Uterus (tissue), 4 donors: ENCODE data around the gene STX2. TPM values are rescaled to one million over a fixed set of nuclear protein-coding genes. Genes with fewer than 3 reads are reported as not detected.
"Not testable (repeated sequence)": the region's sequence is repeated elsewhere in the genome, so short reads cannot be mapped to it uniquely, and the experiment has no call there.

Experiments used
- DNase-seq, 2 donors: peaks; one replicate each; pipeline ENCODE4 v3.0.0-alpha.2; 2019 to 2020
- H3K27ac ChIP-seq, 2 donors: fragments of 200-600 bp; sonication (generic); 1 replicate in 1 of 2; 2 replicates in 1 of 2; pipeline ENCODE4 v1.5.1; 2016 to 2018
- H3K27me3 ChIP-seq, 2 donors: fragments of 200-600 bp; sonication (generic); one replicate each; pipeline ENCODE4 v1.5.1; 2018 to 2019; ENCODE audit warnings: control low read depth in 1 of 2
- H3K36me3 ChIP-seq, 2 donors: fragments of 200-600 bp; sonication (generic); one replicate each; pipeline ENCODE4 v1.5.1; 2019; ENCODE audit warnings: control low read depth in 1 of 2
- H3K4me1 ChIP-seq, 2 donors: fragments of 200-600 bp; sonication (generic); one replicate each; pipeline ENCODE4 v1.5.1; 2018 to 2019; ENCODE audit warnings: control low read depth in 1 of 2
- H3K4me3 ChIP-seq, 2 donors: fragments of 200-600 bp; sonication (generic); 1 replicate in 1 of 2; 2 replicates in 1 of 2; pipeline ENCODE4 v1.5.1; 2018 to 2019; ENCODE audit warnings: mild to moderate bottlenecking in 1 of 2
- H3K9me3 ChIP-seq, 2 donors: fragments of 200-600 bp; sonication (generic); one replicate each; pipeline ENCODE4 v1.5.1; 2019; ENCODE audit warnings: control low read depth in 1 of 2
- POLR2A ChIP-seq, 2 donors: fragments of 450-650 bp; IDR thresholded peaks; one replicate each; pipeline ENCODE4 v1.6.1; 2016; ENCODE audit warnings: antibody characterized with exemption in 2 of 2, mild to moderate bottlenecking in 1 of 2, moderate library complexity in 1 of 2
- intact Hi-C: fragments of 100-400 bp; cut with DNase I; formaldehyde crosslinking; loops from one replicate; pipeline ENCODE4 v1.15.1; 2023; ENCODE audit warnings: low total_unique reads
- total RNA-seq, 4 donors: library from RNA; depleted of rRNA in 3 of 4; stranded (reverse); fragments of >200 nt in 3 of 4; gene quantifications; one replicate each; pipeline versions ENCODE4 v1.1.0 to v1.2.4, GENCODE V29; 2014 to 2023
- TF ChIP-seq, protein P1 (sequence below), 4 experiments: fragments of 200-600 bp in 2 of 4; fragments of 450-650 bp in 2 of 4; sonication (generic) in 2 of 4; IDR thresholded peaks; one replicate each; pipeline ENCODE4 v1.5.1; 2016 to 2019; ENCODE audit warnings: antibody characterized with exemption in 4 of 4, mild to moderate bottlenecking in 2 of 4, moderate library complexity in 1 of 4
- donor health status: DM: yes; HTN: yes; CAD: no.

Gene STX2
- total RNA-seq, 4 donors from 2014 or later: 33.5 to 44.6 (median 35.4) TPM

DNA sequence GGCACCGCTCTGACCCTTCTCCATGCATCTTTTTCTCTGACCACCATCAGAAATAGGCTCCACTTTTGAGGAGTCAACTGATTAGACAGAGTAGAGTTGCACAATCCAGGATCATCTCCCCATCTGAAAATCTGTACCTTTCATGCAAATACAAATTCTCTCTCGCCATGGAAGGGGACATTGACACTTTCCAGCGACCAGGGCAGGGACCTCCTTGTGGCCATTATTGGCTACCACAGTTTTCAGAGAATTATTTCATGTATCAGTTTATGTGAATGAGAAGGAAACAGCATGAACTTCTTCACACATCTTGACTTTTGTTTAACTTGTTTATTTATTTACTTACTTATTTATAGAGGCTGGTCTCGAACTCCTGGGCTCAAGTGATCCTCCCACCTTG lies 19.0 kb upstream of the STX2 start:
- Histone ChIP-seq H3K27me3 (no peaks in the 10 kb centered on the region), H3K36me3 (no peaks in the 10 kb centered on the region), H3K27ac (no peak overlapping the region), H3K9me3 (no peaks in the 10 kb centered on the region), H3K4me3 (no peak overlapping the region), H3K4me1 (no peaks in the 10 kb centered on the region)
- TF ChIP-seq POLR2A (IDR thresholded peaks at IDR 0.05): no peak
- TF ChIP-seq, protein P1, sequence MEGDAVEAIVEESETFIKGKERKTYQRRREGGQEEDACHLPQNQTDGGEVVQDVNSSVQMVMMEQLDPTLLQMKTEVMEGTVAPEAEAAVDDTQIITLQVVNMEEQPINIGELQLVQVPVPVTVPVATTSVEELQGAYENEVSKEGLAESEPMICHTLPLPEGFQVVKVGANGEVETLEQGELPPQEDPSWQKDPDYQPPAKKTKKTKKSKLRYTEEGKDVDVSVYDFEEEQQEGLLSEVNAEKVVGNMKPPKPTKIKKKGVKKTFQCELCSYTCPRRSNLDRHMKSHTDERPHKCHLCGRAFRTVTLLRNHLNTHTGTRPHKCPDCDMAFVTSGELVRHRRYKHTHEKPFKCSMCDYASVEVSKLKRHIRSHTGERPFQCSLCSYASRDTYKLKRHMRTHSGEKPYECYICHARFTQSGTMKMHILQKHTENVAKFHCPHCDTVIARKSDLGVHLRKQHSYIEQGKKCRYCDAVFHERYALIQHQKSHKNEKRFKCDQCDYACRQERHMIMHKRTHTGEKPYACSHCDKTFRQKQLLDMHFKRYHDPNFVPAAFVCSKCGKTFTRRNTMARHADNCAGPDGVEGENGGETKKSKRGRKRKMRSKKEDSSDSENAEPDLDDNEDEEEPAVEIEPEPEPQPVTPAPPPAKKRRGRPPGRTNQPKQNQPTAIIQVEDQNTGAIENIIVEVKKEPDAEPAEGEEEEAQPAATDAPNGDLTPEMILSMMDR (IDR thresholded peaks at IDR 0.05): no peak
- intact Hi-C loops: no loop called here
- no peak for DNase-seq

DNA sequence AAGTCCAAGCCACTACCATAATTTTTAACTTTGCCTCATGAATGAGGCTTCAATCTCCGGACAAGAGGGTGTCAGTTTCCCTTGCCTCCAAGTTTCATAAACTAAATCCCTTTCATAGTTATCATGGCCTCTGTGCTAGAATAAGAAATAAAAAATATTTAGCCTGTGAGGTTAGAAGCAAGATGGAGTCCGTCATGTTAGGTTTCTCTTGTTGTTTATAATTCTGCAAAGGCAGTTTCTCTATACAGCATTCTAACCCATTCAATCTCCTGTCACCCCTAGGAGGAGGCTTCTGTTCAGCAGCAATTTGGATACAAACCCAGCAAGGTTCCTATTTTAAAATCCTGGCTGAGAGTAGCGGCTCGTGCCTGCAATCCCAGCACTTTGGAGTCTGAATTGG lies 17.0 kb upstream of the STX2 start:
- no peak overlapping the region for H3K4me3 ChIP-seq
- no peaks in the 10 kb centered on the region for H3K4me1 ChIP-seq
- H3K36me3 ChIP-seq: no peaks in the 10 kb centered on the region
- no peak for DNase-seq
- TF ChIP-seq, protein P1 (IDR thresholded peaks at IDR 0.05): no peak
- TF ChIP-seq POLR2A (IDR thresholded peaks at IDR 0.05): no peak
- intact Hi-C loops: no loop called here
- H3K9me3 ChIP-seq: no peaks in the 10 kb centered on the region
- H3K27ac ChIP-seq: no peak overlapping the region
- no peaks in the 10 kb centered on the region for H3K27me3 ChIP-seq

DNA sequence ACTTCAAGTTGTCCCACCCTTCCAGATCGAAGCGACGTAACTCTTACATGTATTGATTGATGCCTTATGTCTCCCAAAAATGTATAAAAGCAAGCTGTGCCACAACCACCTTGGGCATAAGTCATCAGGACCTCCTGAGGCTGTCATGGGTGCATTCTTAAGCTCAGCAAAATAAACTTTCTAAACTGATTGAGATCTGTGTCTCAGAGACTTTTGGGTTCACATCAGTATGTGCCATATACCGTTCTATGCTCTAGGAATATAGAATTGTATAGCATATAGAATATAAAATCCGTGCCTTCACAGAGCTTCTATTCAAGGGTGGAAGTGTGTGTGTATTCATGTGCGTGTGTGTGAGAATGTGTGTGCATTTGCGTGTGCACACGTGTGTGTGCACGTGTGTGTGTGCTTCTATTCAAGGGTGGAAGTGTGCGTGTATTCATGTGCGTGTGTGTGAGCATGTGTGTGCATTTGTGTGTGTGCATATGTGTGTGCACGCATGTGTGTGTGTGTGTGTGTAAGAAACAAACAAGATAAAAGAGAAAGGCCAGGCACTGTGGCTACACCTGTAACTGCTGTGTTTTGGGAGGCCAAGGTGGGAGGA lies 11.5 kb upstream of the STX2 start:
- H3K27me3 ChIP-seq: no peaks in the 10 kb centered on the region
- H3K4me1 ChIP-seq: no peaks in the 10 kb centered on the region
- TF ChIP-seq, protein P1 (IDR thresholded peaks at IDR 0.05): no peak
- TF ChIP-seq POLR2A (IDR thresholded peaks at IDR 0.05): no peak
- intact Hi-C loops: no loop called here
- DNase-seq: no peak
- no peak overlapping the region for H3K27ac ChIP-seq
- H3K36me3 ChIP-seq: no peaks in the 10 kb centered on the region
- no peaks in the 10 kb centered on the region for H3K9me3 ChIP-seq
- H3K4me3 ChIP-seq: no peak overlapping the region

DNA sequence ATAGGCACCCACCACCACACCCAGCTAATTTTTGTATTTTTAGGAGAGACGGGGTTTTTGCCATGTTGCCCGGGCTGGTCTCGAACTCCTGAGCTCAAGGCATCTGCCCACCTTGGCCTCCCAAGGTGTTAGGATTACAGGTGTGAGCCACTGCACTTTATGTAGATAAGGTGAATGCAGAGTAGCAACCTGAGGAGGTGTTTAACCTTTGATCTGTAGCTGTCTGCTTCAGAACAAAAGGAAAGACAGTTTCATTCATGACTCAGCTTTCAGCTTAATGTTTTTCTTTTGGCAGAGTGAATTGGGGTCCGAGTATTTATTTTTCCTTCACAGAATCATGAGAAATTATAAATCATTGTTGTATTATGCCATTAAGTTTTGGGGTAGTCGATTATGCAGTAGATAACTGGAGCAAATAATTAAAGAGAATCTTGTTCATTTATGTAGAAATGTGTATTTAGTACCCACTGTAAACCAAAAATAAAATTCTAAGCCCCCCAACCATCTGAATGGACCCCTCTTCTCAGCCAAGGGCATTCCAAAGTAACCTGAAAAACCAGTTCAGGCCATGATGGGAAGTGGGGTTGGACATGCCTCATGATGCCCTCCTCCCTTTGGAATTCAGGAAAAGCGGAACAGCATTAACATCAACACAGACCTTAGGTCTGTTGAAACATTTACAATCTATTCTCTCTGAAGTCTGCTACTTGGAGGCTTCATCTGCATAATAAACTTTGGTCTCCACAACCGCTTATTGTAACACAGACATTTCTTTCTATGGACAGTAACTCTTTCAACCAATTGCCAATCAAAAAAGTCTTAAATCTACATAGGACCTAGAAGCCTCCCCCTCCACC lies 10.7 kb upstream of the STX2 start:
- H3K36me3 ChIP-seq: no peaks in the 10 kb centered on the region
- DNase-seq: no peak
- H3K27ac ChIP-seq: no peak overlapping the region
- no peak for TF ChIP-seq POLR2A (IDR thresholded peaks at IDR 0.05)
- TF ChIP-seq, protein P1 (IDR thresholded peaks at IDR 0.05): no peak
- no peaks in the 10 kb centered on the region for H3K4me1 ChIP-seq
- intact Hi-C loops: no loop called here
- no peak overlapping the region for H3K4me3 ChIP-seq
- no peaks in the 10 kb centered on the region for H3K9me3 ChIP-seq
- H3K27me3 ChIP-seq: no peaks in the 10 kb centered on the region

DNA sequence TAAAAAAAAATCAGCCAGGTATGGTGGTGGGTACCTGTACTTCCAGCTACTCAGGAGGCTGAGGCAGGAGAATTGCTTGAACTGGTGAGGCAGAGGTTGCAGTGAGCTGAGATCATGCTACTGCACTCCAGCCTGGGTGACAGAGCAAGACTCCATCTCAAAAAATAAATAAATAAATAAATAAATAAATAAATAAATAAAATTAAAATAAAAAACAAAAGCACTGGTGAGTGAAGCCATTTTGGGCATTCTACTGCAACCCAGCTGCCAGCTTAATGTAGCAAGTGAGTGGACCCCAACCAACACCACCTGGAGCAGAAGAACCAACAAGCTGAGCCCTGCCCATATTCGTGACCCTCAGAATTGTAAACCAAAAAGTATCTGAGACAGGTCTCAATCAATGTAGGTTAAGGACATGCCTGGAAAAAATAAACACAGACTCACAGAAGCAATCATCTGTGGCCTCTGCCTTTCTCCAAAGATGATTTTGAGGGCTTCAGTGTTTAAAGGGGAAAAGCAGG lies 9.8 kb upstream of the STX2 start:
- H3K4me1 ChIP-seq, DNase-seq, H3K36me3 ChIP-seq, H3K27me3 ChIP-seq, H3K4me3 ChIP-seq, H3K9me3 ChIP-seq, H3K27ac ChIP-seq, intact Hi-C loops: not testable (repeated sequence)

DNA sequence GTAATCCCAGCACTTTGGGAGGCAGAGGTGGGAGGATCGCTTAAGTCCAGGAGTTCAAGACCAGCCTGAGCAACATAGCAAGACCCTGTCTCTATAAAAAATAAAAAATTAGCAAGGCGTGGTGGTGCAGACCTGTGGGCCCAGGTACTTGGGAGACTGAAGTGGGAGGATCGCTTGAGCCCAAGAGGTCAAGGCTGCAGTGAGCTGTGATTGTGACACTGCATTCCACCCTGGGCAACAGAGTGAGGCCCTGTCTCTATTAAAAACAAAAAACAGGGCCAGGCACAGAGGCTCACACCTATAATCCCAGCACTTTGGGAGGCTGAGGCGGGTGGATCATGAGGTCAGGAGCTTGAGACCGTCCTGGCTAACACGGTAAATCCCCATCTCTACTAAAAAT lies 9.1 kb upstream of the STX2 start:
- H3K27ac ChIP-seq, H3K36me3 ChIP-seq, H3K9me3 ChIP-seq, intact Hi-C loops, H3K4me1 ChIP-seq, DNase-seq, H3K27me3 ChIP-seq, H3K4me3 ChIP-seq: not testable (repeated sequence)
